ENCODE data around the gene CD99L2. TPM values are rescaled to one million over a fixed set of nuclear protein-coding genes. Genes with fewer than 3 reads are reported as not detected.

The CD99L2 gene
- total RNA-seq, 1 donor from 2014 or later, result 49.9 TPM

DNA sequence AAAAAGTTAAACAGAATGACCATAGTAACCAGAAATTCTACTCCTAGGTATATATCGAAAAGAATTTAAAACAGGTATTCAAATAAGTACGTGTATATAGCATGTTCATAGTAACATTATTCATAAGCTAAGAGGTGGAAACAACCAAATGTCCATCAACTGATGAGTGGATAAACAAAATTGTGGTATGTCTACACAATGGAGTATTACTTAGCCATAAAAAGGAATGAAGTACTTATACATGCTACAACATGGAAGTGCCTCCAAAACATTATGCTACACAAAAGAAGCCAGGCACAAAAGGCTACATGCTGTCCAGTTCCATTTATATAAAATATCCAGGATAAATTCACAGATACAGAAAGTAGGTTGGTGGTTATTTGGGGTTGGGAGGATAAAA lies 76.5 kb downstream of the CD99L2 start:
- Mint-ChIP-seq H3K9me3 (ENCODE audit: unreplicated experiment) (no peaks in the 10 kb centered on the region), H3K27me3 (ENCODE audit: unreplicated experiment) (no peaks in the 10 kb centered on the region), H3K4me3 (ENCODE audit: unreplicated experiment) (no peak overlapping the region), H3K27ac (ENCODE audit: unreplicated experiment) (no peak overlapping the region), H3K36me3 (ENCODE audit: unreplicated experiment) (no peaks in the 10 kb centered on the region), H3K4me1 (ENCODE audit: low read depth, unreplicated experiment) (no peaks in the 10 kb centered on the region)
- TF ChIP-seq, protein P1, sequence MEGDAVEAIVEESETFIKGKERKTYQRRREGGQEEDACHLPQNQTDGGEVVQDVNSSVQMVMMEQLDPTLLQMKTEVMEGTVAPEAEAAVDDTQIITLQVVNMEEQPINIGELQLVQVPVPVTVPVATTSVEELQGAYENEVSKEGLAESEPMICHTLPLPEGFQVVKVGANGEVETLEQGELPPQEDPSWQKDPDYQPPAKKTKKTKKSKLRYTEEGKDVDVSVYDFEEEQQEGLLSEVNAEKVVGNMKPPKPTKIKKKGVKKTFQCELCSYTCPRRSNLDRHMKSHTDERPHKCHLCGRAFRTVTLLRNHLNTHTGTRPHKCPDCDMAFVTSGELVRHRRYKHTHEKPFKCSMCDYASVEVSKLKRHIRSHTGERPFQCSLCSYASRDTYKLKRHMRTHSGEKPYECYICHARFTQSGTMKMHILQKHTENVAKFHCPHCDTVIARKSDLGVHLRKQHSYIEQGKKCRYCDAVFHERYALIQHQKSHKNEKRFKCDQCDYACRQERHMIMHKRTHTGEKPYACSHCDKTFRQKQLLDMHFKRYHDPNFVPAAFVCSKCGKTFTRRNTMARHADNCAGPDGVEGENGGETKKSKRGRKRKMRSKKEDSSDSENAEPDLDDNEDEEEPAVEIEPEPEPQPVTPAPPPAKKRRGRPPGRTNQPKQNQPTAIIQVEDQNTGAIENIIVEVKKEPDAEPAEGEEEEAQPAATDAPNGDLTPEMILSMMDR (IDR thresholded peaks at IDR 0.05; ENCODE audit: partially characterized antibody, unreplicated experiment), result no peak
- no peak for DNase-seq

GRCh38 chrX:150813922-150814321 lies 84.5 kb downstream of the CD99L2 start:
- TF ChIP-seq, protein P1 (IDR thresholded peaks at IDR 0.05; ENCODE audit: partially characterized antibody, unreplicated experiment), result no peak
- no peak for DNase-seq
- Mint-ChIP-seq H3K9me3 (ENCODE audit: unreplicated experiment) (no peaks in the 10 kb centered on the region), H3K27me3 (ENCODE audit: unreplicated experiment) (no peaks in the 10 kb centered on the region), H3K27ac (ENCODE audit: unreplicated experiment) (no peak overlapping the region), H3K4me1 (ENCODE audit: low read depth, unreplicated experiment) (no peaks in the 10 kb centered on the region), H3K36me3 (ENCODE audit: unreplicated experiment) (no peaks in the 10 kb centered on the region), H3K4me3 (ENCODE audit: unreplicated experiment) (no peak overlapping the region)

GRCh38 chrX:150806827-150807226 lies 91.6 kb downstream of the CD99L2 start:
- no peak overlapping the region for H3K27ac Mint-ChIP-seq (ENCODE audit: unreplicated experiment)
- no peaks in the 10 kb centered on the region for H3K36me3 Mint-ChIP-seq (ENCODE audit: unreplicated experiment)
- H3K4me3 Mint-ChIP-seq (ENCODE audit: unreplicated experiment), result no peak overlapping the region
- no peaks in the 10 kb centered on the region for H3K9me3 Mint-ChIP-seq (ENCODE audit: unreplicated experiment)
- peaks cover 2% of the 10 kb centered on the region for H3K4me1 Mint-ChIP-seq (ENCODE audit: low read depth, unreplicated experiment)
- no peaks in the 10 kb centered on the region for H3K27me3 Mint-ChIP-seq (ENCODE audit: unreplicated experiment)
- TF ChIP-seq, protein P1 (IDR thresholded peaks at IDR 0.05; ENCODE audit: partially characterized antibody, unreplicated experiment), result no peak
- no peak for DNase-seq

DNA sequence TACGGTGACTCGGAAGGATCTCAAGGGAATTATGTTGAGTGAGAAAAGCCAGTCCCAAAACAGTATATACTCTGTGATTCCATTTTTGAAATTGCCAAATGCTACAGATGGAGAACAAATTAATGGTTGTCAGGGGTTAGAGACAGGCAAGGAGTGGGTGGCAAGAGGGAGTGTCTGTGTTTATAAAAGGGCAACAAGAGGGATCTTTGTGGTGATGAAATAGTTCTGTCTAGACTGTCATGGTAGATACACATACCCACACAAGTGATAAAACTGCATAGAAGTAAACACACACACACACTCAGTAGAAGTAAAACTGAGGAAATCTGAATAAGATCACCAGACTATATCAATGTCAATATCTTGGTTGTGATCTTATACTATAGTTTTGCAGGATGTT lies 92.7 kb downstream of the CD99L2 start:
- H3K27ac Mint-ChIP-seq (ENCODE audit: unreplicated experiment), result no peak overlapping the region
- H3K36me3 Mint-ChIP-seq (ENCODE audit: unreplicated experiment), result no peaks in the 10 kb centered on the region
- TF ChIP-seq, protein P1 (IDR thresholded peaks at IDR 0.05; ENCODE audit: partially characterized antibody, unreplicated experiment), result no peak
- no peaks in the 10 kb centered on the region for H3K9me3 Mint-ChIP-seq (ENCODE audit: unreplicated experiment)
- DNase-seq, result no peak
- H3K27me3 Mint-ChIP-seq (ENCODE audit: unreplicated experiment), result no peaks in the 10 kb centered on the region
- H3K4me1 Mint-ChIP-seq (ENCODE audit: low read depth, unreplicated experiment), result peaks cover 2% of the 10 kb centered on the region
- H3K4me3 Mint-ChIP-seq (ENCODE audit: unreplicated experiment), result no peak overlapping the region

DNA sequence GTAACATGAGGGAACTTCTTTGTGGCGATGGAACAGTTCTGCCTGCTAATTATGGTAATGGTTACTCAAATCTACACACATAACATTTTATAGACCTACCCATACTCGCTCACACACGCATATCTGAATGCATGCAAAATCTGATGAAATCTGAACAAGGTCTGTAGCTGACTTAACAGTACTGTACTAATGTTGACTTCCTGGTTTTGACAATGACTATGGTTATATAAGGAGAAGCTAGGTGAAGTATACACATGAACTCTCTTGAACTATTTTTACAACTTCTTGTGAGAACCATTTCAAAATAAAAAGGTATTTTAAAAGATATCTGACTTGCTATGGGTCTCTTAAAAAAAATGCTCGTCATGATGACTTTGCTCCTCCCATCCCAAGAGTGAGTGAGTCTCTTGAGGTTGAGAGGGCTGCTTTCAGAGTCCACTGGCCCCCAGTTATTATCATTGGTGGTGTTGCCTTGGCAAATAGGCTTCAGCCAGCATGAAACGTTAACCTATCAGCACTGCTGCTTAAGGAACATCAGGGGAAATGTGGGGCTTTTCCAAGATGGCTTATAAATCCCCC lies 105.4 kb downstream of the CD99L2 start:
- Mint-ChIP-seq H3K9me3 (ENCODE audit: unreplicated experiment) (no peaks in the 10 kb centered on the region), H3K27me3 (ENCODE audit: unreplicated experiment) (no peaks in the 10 kb centered on the region), H3K27ac (ENCODE audit: unreplicated experiment) (no peak overlapping the region), H3K4me1 (ENCODE audit: low read depth, unreplicated experiment) (no peaks in the 10 kb centered on the region), H3K4me3 (ENCODE audit: unreplicated experiment) (no peak overlapping the region), H3K36me3 (ENCODE audit: unreplicated experiment) (peaks cover 5% of the 10 kb centered on the region)
- no peak for DNase-seq
- TF ChIP-seq, protein P1 (IDR thresholded peaks at IDR 0.05; ENCODE audit: partially characterized antibody, unreplicated experiment), result no peak

All from glutamatergic neuron (in vitro differentiated cells).